HG02798 (cell line): Measurements from ENCODE around the gene SPEG.

Experiments used
- ATAC-seq: cut with Tn5 transposase; IDR thresholded peaks from one replicate; pipeline ENCODE4 v1.9.1; 2021; ENCODE audit warnings: mild to moderate bottlenecking; ENCODE audit not compliant: unreplicated experiment, poor library complexity

SPEG gene

GRCh38 chr2:219422952-219423534 is 11.6 kb upstream of the SPEG start:
- no peak for ATAC-seq

- no peak for ATAC-seq
Observed at GRCh38 chr2:219423652-219424377, 10.8 kb upstream of the SPEG start.

GRCh38 chr2:219425238-219426067 is 9.2 kb upstream of the SPEG start:
- ATAC-seq, result no peak

DNA sequence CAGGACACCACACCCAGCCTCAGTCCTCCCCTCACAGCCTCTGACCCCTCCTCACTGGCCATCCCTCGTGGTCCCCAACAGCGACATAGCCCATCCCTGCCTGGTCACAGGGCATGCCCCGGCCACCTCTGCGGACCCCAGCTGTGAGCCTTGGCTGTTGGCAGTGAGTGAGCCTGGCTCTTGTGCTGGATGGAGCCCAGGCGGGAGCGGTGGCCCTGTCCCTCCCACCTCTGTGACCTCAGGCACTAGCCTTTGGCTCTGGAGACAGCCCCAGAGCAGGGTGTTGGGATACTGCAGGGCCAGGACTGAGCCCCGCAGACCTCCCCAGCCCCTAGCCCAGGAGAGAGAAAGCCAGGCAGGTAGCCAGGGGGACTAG is 8.6 kb upstream of the SPEG start:
- no peak for ATAC-seq

DNA sequence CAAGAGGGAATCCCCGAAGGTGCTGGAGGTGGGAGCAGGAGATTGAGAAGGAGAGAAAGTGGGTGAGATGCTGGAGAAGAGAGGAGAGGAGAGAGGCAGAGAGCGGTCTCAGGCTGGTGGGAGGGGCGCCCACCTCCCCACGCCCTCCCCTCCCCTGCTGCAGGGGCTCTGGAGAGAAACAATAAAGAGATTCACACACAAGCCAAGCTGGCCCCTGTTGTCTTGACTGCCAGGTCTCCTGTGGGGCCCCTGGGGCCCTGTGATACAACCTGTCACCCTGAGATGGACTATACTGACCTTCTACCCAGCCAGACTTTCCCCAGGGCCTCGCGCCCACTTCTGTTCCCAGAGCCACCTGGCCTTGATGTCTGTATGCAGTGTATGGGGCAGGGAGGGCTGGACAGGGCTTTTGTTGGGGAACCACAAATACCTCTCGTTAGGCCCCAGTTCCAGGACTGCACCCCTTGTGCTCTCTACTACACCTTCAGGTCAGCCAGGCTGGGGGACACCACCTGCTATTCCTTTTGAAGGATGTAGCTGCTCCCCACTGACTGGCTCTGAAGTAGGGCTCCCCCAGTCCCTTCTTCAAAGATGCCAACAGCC is 8.0 kb upstream of the SPEG start:
- ATAC-seq, result no peak

GRCh38 chr2:219428469-219428868 is 6.2 kb upstream of the SPEG start:
- no peak for ATAC-seq

- ATAC-seq, result no peak
Observed at GRCh38 chr2:219429958-219430606, 4.6 kb upstream of the SPEG start.

- no peak for ATAC-seq
Observed at GRCh38 chr2:219430633-219431615, 3.7 kb upstream of the SPEG start.

DNA sequence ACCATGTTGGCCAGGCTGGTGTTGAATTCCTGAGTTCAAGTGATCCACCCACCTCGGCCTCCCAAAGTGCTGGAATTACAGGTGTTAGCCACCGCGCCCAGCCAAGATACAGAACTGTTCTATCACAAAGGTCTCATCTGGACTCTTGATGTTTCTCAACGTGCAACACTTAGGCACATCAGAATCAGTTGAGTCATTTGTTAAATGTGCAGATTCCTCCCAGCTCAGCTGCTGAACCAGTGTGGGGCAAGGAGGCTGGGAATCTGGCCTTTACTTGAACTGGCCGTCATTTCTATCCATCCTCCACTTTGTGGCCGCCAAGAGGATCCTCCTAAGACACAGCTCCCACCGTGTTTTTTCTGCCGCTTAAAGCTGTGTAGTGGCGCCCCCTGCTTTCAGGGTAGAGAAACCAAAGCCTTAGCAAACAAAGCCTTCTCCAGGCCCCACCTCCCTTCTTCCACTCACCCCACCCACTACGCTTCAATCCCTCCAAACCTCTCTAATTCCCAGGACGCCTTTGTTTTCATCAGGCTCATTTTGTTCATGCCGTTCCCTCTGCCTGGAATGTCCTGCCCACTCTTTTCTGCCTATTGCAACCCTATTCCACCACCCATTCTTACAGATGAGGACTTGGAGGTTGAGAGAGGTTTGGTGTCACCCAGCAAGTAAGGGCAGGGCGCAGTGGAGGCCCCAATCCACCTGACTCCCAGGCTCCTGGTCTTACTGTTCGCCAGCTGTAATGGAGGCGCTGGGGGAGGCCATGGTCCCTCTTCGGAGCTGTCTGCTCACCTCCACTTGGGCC is 776 bp upstream of the SPEG start:
- no peak for ATAC-seq

GRCh38 chr2:219434468-219434717 is 250 bp upstream of the SPEG start:
- no peak for ATAC-seq

DNA sequence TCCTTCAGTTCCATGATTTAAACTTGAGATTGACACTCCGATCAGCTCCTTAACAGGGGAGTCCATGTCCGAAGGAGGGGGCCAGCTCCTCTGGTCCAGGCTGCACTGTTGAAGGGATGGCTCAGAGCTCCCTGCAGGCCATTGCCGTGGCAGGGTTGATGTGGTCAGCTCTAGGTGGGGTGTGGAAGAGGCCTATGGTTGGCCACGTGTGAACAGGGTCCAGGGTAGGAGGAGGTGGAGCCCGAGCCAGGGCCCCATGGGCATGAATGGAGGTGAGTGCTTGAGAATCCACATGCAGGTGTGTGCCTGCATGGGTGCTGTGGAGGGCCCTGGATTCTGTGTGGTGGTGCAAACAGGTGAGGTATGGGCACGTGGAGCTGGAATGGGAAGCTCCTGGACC is 1.1 kb downstream of the SPEG start:
- no peak for ATAC-seq

DNA sequence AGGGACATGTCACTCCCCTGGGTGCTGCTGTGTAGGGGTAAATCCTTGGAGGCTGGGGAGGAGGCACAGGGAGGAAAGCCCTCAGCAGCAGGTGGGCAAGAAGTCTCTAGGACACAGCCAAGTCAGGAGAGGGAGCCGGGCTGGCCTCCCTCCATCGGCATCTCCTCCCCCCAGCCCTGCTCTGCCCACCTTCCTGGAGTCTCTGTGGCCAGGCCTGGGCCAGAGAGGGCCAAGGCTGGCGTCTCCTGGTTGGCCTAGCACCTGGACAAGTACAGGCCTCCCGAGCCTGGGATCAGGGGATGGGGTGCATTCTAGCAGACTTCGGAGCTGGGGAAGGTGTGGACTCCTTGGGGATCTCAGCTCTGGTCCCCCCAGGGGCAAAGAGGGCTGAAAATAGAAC is 1.8 kb downstream of the SPEG start:
- ATAC-seq, result no peak

DNA sequence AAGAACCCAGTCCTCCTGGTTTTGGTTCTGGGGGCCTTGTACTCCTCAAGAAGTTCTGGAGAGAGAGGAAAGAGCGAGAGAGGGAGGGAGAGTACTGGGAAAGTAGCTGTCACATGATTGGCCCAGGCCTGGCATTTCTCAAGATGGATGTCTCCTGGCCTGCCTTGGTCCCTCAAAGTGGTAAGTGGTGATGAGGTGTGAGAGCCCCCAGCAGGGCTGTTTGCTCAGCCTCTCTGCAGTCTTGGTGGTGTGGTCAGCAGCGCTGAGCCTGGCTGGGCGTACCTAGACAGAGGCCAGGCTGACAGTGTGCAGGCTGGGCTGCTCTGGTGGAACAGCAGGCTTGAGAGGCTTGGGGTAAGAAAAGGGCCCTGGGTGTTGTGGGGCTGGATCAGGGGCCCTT is 2.5 kb downstream of the SPEG start:
- no peak for ATAC-seq

DNA sequence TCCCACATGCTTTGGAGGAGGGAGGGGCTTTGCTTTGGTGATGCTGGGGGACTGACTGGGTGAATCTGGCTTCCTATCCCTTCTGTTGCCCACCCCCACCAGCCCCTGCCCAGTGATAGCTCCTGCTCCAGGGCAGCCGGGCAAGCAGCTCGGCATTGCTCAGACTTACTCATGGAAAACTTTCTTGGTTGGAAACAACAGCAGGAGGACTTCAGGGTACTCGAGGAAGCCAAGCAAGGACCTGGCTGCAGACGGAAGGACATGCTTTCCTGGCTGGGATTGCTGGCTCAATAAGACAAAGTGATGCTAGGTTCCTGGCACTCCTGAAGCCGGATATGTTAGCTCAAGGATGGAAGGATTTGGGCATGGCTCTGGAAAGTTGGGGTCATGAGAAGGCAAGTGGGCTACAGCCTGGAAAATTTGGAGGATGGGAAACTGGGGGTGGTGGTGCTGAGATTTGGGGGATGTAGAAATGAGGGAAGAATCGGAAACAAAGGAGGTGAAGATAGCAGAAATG is 3.1 kb downstream of the SPEG start:
- no peak for ATAC-seq

- ATAC-seq, result no peak
Observed at GRCh38 chr2:219438453-219438852, 3.8 kb downstream of the SPEG start.

DNA sequence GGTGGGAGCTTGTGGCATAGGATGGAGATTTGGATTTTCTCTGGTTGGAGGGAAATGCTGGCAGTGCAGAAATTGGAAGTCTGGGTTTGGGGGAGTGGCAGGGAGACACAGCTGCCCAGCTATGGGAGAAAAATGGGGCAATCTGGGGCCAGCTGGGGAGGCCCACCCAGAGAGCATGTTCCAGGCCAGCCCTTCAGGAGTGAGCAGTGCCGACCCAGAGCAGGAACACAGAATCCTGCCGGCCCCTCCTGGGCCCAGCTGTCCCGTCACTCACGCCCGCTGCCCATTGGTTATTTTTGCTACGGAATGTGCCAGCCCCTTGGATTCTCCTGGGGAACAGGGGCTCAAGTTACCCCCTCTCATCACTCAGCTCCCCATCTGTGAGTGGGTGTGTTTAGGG is 4.9 kb downstream of the SPEG start:
- no peak for ATAC-seq

GRCh38 chr2:219440388-219441256 is 6.0 kb downstream of the SPEG start:
- ATAC-seq, result no peak
